ENCODE results near the gene ABHD5. TPM values are rescaled to one million over a fixed set of nuclear protein-coding genes. Genes with fewer than 3 reads are reported as not detected.
"Not testable (repeated sequence)": the region's sequence is repeated elsewhere in the genome, so short reads cannot be mapped to it uniquely, and the experiment has no call there.

The ABHD5 gene
- total and polyA plus RNA-seq, 12 donors: 6.5 to 40.1 (median 28.0) TPM

DNA sequence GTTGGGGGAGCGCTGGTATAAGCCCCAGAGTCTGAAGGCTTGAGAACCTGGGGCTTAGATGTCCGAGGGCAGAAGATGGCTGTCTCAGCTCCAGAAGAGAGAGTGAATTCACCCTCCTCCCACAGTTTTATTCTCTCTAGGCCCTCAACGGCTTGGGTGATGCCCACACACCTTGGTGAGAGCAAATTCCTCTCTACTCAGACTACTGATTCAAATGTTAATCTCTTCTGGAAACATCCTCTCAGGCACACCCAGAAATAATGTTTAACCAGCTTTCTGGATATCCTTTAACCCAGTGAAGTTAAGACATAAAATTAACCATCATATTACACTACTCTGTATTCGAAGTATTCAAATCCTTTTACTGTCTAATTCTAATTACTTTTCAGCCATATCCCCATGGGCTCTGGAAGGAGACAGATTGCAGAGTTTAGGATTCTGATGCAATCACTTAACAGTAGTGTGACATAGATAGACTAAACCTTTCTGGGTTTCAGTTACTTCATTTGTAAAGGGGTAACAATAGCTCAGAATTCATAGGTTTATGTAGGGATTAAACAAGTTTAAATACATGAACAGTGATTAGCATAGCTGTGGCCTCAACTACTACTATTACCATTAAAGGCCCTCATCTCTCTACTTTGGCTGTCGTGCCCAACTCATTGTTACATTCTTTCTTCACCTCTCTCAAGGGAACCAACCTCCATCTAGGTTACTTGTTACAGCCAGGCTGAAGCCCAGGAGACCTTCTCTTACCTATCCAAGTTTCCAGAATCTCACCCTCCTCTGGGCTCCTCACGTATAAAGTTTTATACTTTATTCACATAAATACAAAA lies 43.2 kb upstream of the ABHD5 start:
- ATAC-seq: no peak

DNA sequence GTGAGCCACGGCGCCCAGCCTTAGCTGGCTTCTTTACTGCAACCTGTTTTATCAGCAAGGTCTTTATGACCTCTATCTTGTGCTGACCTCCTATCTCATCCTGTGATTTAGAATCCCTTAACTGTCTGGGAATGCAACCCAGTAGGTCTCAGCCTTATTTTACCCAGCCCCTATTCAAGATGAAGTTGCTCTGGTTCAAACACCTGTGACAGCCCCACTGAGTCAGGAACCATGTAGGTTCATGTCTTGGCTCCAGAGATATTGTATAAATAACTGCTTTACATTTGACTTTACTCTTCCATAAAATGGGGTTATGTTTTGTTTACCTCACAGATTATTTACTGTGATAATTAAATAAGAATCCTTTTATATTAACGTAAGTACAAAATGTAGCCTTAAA lies 41.8 kb upstream of the ABHD5 start:
- intact Hi-C loops (cut with DNase I): no loop called here

More for the DNA sequence above, 43.2 kb upstream of the ABHD5 start:
- Histone ChIP-seq H3K27me3 (no peaks in the 10 kb centered on the region), H3K9me3 (peaks cover 0 to 4% (median 0%) of the 10 kb centered on the region in 11 donors), H3K27ac (no peak overlapping the region), H3K4me3 (no peak overlapping the region), H3K36me3 (no peaks in the 10 kb centered on the region), H3K4me1 (peaks cover 0 to 5% (median 0%) of the 10 kb centered on the region in 9 donors)
- TF ChIP-seq, protein P1, sequence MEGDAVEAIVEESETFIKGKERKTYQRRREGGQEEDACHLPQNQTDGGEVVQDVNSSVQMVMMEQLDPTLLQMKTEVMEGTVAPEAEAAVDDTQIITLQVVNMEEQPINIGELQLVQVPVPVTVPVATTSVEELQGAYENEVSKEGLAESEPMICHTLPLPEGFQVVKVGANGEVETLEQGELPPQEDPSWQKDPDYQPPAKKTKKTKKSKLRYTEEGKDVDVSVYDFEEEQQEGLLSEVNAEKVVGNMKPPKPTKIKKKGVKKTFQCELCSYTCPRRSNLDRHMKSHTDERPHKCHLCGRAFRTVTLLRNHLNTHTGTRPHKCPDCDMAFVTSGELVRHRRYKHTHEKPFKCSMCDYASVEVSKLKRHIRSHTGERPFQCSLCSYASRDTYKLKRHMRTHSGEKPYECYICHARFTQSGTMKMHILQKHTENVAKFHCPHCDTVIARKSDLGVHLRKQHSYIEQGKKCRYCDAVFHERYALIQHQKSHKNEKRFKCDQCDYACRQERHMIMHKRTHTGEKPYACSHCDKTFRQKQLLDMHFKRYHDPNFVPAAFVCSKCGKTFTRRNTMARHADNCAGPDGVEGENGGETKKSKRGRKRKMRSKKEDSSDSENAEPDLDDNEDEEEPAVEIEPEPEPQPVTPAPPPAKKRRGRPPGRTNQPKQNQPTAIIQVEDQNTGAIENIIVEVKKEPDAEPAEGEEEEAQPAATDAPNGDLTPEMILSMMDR (IDR thresholded peaks at IDR 0.05): no peak
- intact Hi-C loops (cut with DNase I): no loop called here
- DNase-seq: no peak
- 74 to 79% methylated on average over 6 of the region's 6 CpGs for WGBS, 2 donors

DNA sequence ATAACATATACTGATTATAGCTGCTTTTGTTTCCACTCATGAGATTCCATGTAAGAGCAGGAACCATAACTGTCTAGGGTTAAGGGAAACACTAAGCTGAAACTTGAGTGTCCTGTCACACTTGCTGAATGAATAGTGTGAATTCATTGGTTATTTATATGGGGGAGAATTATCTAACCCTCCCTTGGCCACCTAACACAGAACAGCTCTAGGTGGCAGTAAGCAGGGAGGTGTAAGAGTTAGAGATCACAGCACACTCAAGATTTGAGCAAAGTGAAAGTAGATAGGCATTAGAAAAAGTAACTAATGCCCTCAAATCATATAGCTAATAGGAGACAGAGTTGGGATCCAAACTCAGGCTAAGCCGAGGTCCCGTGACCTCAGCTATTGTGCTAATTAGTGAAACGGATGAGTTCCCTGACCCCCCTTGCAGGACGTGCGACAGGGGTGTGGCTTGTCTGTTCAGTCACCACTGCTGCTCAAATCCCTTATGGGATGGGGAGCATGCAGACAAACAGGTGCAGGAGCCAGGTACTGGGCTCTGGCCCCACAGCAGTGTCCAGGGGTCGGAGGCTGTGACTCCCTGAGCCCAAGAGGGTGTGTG lies 41.3 kb upstream of the ABHD5 start:
- Histone ChIP-seq H3K9me3 (peaks cover 0 to 4% (median 0%) of the 10 kb centered on the region in 11 donors), H3K36me3 (no peaks in the 10 kb centered on the region), H3K27ac (no peak overlapping the region), H3K27me3 (no peaks in the 10 kb centered on the region), H3K4me1 (peaks cover 0 to 5% (median 0%) of the 10 kb centered on the region in 9 donors), H3K4me3 (peak overlapping the region in 5 of 10 donors; percentile 3 to 20 (median 14))
- DNase-seq (no peak), ATAC-seq (no peak)
- intact Hi-C loops (cut with DNase I): no loop called here
- TF ChIP-seq, protein P1 (IDR thresholded peaks at IDR 0.05): no peak
- 38 to 39% methylated on average over 6 of the region's 6 CpGs for WGBS, 2 donors

More for the DNA sequence above, 41.8 kb upstream of the ABHD5 start:
- Histone ChIP-seq H3K27me3 (no peaks in the 10 kb centered on the region), H3K27ac (no peak overlapping the region), H3K4me3 (peak overlapping the region in 1 of 10 donors; percentile 3), H3K36me3 (no peaks in the 10 kb centered on the region), H3K9me3 (peaks cover 0 to 4% (median 0%) of the 10 kb centered on the region in 11 donors), H3K4me1 (peaks cover 0 to 5% (median 0%) of the 10 kb centered on the region in 9 donors)
- WGBS, 2 donors: 90 to 92% methylated on average over 3 of the region's 3 CpGs
- TF ChIP-seq, protein P1 (IDR thresholded peaks at IDR 0.05): no peak
- ATAC-seq (no peak), DNase-seq (no peak)

DNA sequence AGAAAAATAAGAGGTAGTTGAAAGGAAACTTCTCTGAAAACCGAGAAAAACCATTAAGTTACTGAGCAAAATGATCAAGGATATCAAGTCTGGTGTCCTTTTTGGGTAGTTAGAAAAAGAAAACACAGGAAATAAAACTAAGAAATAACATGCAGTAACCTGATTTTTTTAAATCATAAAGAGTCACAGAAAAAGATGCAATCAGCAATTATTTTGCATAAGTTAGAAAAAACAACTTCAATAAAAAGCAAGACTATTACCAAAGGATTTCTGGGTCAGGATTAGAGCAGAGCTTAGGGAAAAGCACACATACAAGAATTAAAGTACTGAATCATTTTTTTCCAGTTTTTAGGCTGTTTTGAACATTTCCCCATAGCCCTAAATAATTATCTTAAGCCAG lies 40.4 kb upstream of the ABHD5 start:
- peaks cover 0 to 4% (median 0%) of the 10 kb centered on the region in 11 donors for H3K9me3 ChIP-seq
- no peak overlapping the region for H3K4me3 ChIP-seq
- DNase-seq: no peak
- H3K36me3 ChIP-seq: no peaks in the 10 kb centered on the region
- intact Hi-C loops (cut with DNase I): no loop called here
- H3K27ac ChIP-seq: no peak overlapping the region
- H3K4me1 ChIP-seq: peaks cover 0 to 5% (median 0%) of the 10 kb centered on the region in 9 donors
- ATAC-seq: no peak
- H3K27me3 ChIP-seq: no peaks in the 10 kb centered on the region
- TF ChIP-seq, protein P1 (IDR thresholded peaks at IDR 0.05): no peak
- 68 to 82% methylated on average over 1 of the region's 1 CpG for WGBS, 2 donors

DNA sequence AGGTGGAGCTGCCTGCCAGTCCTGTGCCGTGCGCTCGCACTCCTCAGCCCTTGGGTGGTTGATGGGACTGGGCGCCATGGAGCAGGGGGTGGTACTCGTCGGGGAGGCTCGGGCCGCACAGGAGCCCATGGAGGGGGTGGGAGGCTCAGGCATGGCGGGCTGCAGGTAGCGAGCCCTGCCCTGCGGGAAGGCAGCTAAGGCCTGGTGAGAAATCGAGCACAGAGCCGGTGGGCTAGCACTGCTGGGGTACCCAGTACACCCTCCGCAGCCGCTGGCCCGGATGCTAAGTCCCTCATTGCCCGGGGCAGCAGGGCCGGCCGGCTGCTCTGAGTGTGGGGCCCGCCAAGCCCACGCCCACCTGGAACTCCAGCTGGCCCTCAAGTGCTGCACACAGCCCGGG lies 34.3 kb upstream of the ABHD5 start:
- 96 to 98% methylated on average over 21 to 22 of the region's 22 CpGs for WGBS, 2 donors
- H3K4me3 ChIP-seq; H3K4me1 ChIP-seq; DNase-seq; H3K36me3 ChIP-seq; ATAC-seq; H3K9me3 ChIP-seq; intact Hi-C loops (cut with DNase I); H3K27me3 ChIP-seq; H3K27ac ChIP-seq: not testable (repeated sequence)
